M059J (cell line): ENCODE data around the gene RPH3AL. TPM values are rescaled to one million over a fixed set of nuclear protein-coding genes. Genes with fewer than 3 reads are reported as not detected.
"Not testable (repeated sequence)": the region's sequence is repeated elsewhere in the genome, so short reads cannot be mapped to it uniquely, and the experiment has no call there.

ENCODE experiments used
- DNase-seq: peaks from one replicate; pipeline ENCODE4 v3.0.0-alpha.2; 2012; ENCODE audit warnings: low read depth
- total RNA-seq: library from RNA; depleted of rRNA; stranded (reverse); fragments of >200 nt; shearing (Covaris generic); gene quantifications from 2 replicates; pipeline ENCODE4 v1.2.3, GENCODE V29; 2014

RPH3AL gene
- total RNA-seq, 1 experiment from 2014 or later, result 0.81 TPM

DNA sequence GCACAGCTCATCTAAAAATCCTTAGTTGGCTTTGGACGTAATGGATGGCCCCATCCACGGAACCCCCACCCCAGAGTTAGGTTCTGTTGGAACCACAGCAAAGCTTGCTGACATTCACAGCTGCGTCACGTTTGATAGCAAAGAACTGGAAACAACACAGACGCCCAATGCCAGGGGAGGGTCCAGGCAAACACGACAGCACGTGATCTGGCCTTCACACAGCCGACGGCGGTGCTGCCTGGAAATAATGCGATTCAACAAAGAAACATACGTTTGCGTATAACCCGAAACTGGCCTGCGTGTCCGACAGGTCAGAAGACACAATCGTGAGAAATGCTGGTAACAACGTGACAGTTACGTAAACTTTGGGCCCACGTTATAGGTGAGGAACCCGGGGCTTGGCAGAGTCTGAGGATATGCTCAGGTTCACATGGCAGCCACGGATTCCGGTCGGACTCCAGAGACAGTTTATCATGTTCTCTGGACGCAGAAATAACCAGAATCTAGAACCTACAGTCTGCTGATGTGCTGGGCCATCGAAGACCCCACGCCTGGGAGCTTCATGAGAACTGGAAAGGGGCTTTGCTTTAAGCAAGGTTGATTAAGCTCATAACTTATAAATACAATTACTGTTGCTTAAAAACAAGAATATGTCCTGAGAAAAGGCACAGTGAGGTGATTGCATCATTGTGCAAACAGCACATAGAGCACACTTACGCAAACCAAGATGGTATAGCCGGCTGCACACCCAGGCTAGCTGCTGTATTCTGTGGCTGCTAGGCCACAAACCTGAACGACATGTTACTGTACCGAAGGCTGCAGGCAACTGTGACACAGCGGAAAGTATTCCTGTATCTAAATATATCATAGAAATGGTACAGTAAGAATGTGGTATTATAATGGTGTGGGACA lies 70.4 kb downstream of the RPH3AL start:
- no peak for DNase-seq

DNA sequence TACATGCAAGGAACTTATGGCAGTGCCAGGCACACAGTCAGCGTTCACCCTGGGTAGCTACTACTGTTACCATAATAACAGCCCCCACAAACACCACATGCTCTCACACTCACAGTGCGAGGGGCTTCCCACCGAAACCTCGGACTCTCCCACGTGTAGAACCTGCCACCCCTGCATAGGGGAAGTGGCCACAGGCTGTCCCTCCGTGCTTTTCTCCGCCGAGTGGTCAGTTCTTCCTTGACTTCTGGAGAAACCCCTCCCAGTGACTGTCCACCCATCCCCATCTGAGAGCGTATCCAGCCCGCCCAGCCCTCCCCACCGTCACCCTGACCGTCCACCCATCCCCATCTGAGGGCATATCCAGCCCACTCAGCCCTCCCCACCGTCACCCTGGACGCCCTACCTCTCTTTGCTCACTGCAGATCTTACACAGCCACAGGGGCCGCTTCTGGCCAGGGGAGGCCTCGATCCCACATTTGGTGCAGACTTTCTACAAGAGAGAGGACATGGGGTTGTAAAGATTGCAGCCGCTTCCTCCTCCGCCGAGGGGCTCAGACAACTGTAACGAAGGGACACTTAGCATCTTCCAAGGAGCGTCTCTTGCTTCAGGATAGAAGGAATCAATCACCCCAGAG lies 71.1 kb downstream of the RPH3AL start:
- no peak for DNase-seq

DNA sequence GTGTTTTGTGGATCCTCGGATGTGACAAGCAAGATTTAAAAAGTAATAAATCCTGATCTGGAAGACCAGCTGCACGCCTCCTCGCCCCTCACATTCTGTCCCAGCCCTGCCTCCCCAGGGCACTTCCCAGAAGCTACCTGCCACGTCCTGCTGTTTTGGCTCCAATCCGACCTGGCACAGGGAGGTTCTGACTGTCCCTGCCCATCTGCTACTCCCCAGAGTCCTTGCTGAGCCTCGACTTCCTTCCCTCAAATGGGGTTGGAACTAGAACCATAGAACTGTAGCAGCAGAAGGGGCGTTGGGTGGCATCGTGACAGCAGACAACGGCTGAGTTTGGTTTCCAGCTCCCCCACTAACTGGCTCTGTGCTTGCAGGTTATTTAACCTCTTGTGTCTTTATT lies 71.7 kb downstream of the RPH3AL start:
- DNase-seq, result no peak

DNA sequence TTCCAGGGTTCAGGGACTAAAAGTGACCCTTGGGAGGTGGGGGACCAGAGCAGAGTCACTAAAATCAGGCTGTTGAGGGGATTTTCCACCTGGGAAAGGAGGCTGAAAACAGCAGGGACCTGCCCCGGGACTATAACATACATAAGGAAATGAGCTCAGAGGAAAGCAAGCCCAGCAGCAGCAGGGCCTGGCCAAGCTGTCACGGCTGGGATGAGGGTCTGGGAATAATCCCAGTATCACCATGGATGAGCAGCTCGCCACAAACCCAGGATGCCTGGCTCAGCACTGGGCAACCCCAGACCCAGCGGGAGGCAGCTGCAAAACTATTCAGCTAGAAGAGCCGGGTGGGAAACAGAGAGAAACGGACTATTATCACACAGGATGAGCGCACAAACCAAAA lies 72.4 kb downstream of the RPH3AL start:
- no peak for DNase-seq

DNA sequence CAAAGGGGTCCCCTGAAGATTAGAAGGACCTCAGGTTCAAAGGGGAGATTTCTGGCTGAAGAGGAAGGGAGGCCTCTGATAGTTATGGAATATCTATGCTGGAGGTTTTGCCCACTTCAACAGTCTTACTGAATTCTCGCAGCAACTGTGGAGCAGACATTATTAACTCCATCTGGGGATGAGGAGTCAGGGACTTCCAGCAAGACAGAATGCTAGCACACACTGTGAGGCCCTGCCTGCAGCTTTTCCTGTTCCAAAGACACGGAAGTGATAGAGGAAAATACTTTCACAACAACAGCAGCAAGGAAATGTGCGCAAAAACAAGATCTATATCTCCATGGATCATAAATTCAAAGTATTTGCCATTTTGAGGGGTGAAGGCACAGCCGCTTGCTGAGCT lies 72.8 kb downstream of the RPH3AL start:
- no peak for DNase-seq

DNA sequence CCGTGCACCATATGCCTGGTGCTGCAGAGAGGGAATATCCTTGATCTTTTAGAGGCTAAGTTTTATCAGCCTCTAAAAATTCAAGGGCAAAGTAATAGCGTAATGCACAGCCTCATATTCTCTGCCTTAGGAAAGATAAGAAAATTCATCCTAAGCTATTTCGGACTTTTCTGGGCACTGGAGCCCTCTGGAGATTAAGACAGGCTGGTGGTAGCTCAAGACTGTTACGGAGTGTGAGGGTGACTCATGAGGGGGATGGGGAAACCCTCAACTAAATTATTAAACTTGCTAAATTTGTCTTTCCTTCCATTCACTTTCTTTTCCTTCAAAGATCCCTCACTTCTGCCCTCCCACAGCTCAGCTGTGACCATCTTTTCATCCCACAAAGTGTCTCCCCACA lies 73.3 kb downstream of the RPH3AL start:
- no peak for DNase-seq

GRCh38 chr17:278676-279059 lies 73.9 kb downstream of the RPH3AL start:
- no peak for DNase-seq

GRCh38 chr17:278055-278675 lies 74.4 kb downstream of the RPH3AL start:
- no peak for DNase-seq

DNA sequence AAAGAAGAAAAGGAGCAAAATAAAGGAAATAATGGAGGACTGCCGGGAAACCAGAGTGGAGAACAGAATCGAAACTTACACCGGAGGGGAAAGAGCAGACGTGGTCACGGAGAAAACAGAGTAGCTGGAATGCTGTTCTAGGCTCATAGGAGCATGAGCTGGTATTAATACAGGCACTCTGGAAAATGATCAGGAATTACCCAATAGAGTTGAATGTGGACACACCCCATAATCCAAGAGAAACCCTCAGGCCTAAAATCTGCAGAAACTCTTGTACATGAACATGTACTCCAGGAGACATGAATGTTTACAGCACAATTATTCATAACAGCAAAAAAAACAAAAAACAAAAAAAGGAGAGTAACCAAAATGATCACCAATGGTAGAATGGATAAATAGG lies 77.7 kb downstream of the RPH3AL start:
- no peak for DNase-seq

- no peak for DNase-seq
These were observed 78.4 kb downstream of the RPH3AL start for GRCh38 chr17:273981-274832.

DNA sequence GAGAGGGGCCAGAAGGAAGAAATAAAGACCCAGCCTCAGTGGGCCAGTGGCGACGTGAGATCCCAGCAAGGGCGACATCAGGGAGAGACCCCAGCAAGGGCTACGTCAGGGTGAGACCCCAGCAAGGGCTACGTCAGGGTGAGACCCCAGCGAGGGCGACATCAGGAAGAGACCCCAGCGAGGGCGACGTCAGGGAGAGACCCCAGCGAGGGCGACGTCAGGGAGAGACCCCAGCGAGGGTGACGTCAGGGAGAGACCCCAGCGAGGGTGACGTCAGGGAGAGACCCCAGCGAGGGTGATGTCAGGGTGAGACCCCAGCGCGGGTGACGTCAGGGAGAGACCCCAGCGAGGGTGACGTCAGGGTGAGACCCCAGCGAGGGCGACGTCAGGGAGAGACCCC lies 79.8 kb downstream of the RPH3AL start:
- DNase-seq, result not testable (repeated sequence)

- DNase-seq, result not testable (repeated sequence)
These were observed 80.5 kb downstream of the RPH3AL start for GRCh38 chr17:271928-272623.

DNA sequence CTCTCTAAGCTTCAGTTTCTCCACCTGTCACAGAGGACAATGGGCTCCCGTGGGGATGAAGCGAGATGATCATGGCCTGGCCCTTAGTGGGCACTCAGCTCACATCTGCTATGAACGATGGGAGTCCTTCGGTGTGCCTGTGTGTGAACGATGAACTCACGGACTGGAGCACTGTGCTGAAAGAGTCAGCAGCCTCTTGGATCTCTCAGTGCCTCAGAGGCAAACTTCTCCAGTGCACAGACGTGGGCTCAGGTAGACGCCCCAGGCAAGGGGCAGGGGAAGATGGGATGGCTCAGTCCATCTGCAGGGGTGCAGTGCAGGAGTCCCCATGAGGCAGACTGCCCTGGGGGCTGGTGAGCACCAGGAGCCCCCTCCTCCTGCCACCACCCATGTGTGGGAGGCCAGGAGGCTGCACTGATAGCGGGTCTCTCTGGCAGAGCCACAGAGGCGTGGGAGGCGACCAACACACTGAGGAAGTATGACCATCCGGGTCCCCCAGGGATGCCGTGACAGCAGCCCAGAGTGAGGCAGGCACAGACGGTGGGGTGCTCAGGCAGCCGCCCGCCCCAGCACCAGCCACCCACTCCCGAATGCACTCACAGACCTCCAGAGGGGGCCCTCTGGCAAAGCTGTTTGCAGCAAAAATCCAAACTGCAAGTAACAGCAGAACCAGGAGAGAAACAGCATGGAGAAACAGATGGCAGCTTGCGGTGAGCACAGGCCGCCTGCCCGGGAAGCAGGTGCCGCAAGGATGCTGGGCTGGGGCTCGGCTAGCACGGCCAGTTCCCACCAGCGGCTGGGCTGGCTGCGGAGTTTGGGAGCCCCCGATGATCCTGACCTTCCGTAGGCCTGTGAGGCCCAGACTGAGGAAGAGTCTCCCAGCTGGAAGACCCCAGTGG lies 82.7 kb downstream of the RPH3AL start:
- no peak for DNase-seq

DNA sequence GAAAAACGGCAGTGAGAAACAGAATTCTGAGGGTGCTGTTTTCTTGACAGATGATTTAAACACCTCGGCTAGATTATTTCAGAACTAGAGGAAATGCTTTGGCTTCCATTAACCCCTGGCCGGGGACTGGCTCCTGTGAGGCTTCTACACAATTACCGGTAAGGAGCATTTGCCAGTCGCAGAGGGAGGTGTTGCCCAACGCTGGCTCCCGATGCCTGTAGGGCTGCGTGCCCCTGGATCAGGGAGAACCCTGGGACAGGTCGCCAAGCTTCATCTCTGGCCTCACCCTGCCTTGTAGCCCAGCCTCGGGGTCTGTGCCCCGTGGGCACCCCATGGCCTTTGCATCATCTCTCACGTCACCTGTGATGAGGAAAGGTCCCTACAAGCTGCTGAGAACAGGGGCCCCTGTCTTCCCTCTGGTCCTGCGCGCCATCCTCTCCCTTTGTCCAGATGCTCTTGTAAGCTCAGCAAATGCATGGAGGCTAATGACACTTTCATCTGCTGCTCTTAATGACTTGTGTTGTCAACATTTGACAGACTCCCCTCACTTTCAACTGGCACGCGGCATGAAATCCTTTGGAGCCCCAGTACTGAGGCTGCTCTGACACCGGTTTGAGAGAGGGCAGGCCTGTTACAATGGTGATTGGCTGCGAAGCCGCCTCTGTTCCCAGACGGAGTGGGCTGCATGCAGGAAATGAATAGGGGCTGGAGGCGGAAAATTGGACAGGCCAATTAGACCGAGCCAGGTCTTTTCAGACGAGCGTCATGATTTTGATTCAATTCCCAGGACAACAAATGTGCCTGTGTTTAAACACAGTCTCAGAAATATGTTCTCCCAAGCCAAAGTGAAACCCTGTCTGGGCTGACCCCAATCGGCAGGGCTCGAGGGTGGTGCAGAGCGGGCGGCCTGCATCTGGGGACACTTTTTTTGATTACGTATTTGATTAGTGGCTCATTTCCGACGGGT lies 85.6 kb downstream of the RPH3AL start:
- no peak for DNase-seq

DNA sequence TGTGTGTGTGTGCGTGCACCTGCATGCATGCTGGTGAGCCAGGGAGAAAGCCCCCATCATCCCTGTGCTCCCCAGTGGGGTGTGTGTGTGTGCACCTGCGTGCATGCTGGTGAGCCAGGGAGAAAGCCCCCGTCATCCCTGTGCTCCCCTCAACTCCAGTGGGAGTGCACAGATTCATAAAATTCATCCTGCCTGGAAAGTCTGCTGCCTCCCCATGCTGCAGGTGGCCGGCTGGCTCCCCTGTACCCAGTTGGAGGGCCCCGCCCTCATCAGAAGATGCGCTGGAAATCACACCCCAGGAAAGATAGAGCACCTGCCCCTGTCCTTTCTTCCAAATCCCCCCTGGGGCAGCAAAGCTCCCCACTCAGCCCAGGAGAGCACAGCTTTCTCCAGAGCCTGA lies 86.4 kb downstream of the RPH3AL start:
- no peak for DNase-seq

- no peak for DNase-seq
These were observed 86.9 kb downstream of the RPH3AL start for GRCh38 chr17:265718-266117.

- no peak for DNase-seq
These were observed 88.8 kb downstream of the RPH3AL start for GRCh38 chr17:263773-264172.

GRCh38 chr17:263271-263670 lies 89.3 kb downstream of the RPH3AL start:
- DNase-seq, result no peak

- DNase-seq, result no peak
These were observed 91.0 kb downstream of the RPH3AL start for GRCh38 chr17:261635-262034.
